ENCODE measurements around the gene NECAP2. TPM values are rescaled to one million over a fixed set of nuclear protein-coding genes. Genes with fewer than 3 reads are reported as not detected.
"Not testable (repeated sequence)": the region's sequence is repeated elsewhere in the genome, so short reads cannot be mapped to it uniquely, and the experiment has no call there.

Gene NECAP2
- total RNA-seq, 4 donors from 2014 or later, result 32.1 to 53.1 (median 38.6) TPM

DNA sequence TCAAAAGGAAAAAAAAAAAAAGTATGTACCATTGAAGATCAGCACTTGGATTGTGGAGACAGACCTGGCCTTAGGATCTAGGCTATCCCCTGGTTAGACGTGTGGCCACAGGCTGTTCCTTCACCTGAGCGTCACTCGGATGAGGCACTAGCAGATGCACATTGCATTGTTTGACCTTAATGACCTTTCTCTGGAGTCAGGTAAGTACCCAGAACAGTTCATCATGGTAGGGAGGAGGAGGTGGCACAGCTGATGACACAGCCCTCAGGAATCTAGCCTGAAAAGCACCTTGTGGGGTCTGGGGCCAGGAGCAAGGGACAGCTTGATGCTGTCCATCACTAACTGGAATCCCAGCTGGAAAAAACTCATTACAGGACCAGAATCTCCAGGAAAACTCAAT lies 21.2 kb downstream of the NECAP2 start:
- TF ChIP-seq POLR2A (IDR thresholded peaks at IDR 0.05), result no peak
- TF ChIP-seq, protein P1, sequence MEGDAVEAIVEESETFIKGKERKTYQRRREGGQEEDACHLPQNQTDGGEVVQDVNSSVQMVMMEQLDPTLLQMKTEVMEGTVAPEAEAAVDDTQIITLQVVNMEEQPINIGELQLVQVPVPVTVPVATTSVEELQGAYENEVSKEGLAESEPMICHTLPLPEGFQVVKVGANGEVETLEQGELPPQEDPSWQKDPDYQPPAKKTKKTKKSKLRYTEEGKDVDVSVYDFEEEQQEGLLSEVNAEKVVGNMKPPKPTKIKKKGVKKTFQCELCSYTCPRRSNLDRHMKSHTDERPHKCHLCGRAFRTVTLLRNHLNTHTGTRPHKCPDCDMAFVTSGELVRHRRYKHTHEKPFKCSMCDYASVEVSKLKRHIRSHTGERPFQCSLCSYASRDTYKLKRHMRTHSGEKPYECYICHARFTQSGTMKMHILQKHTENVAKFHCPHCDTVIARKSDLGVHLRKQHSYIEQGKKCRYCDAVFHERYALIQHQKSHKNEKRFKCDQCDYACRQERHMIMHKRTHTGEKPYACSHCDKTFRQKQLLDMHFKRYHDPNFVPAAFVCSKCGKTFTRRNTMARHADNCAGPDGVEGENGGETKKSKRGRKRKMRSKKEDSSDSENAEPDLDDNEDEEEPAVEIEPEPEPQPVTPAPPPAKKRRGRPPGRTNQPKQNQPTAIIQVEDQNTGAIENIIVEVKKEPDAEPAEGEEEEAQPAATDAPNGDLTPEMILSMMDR (IDR thresholded peaks at IDR 0.05), result no peak
- H3K9me3 ChIP-seq, result no peaks in the 10 kb centered on the region
- no peak overlapping the region for H3K4me3 ChIP-seq
- H3K27ac ChIP-seq, result no peak overlapping the region
- H3K27me3 ChIP-seq, result no peaks in the 10 kb centered on the region
- H3K36me3 ChIP-seq, result peaks cover 0 to 52% (median 0%) of the 10 kb centered on the region in 3 donors
- no peaks in the 10 kb centered on the region for H3K4me1 ChIP-seq
- no peak for DNase-seq

DNA sequence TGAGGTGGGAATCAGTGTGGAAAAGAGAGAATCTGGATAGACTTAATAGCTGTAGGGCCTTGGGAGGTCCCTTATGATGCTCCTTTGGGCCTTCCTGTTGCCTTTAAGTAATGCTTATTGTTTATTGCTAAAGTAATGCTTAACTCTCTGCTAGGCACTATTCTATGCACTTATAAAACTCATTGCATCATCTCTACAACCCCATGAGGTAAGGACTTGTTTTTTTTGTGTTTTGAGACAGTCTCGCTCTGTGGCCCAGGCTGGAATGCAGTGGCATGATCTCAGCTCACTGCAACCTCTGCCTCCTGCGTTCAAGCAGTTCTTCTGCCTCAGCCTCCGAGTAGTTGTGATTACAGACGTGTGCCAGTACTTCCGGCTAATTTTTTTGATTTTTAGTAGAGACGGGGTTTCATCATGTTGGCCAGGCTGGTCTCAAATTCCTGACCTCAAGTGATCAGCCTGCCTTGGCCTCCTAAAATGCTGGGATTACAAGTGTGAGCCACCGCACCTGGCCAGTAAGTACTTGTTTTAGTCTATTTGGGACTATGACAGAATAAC lies 22.3 kb downstream of the NECAP2 start:
- no peak for TF ChIP-seq POLR2A (IDR thresholded peaks at IDR 0.05)
- TF ChIP-seq, protein P1 (IDR thresholded peaks at IDR 0.05), result no peak
- Histone ChIP-seq H3K36me3 (peaks cover 0 to 40% (median 0%) of the 10 kb centered on the region in 3 donors), H3K4me1 (no peaks in the 10 kb centered on the region)

DNA sequence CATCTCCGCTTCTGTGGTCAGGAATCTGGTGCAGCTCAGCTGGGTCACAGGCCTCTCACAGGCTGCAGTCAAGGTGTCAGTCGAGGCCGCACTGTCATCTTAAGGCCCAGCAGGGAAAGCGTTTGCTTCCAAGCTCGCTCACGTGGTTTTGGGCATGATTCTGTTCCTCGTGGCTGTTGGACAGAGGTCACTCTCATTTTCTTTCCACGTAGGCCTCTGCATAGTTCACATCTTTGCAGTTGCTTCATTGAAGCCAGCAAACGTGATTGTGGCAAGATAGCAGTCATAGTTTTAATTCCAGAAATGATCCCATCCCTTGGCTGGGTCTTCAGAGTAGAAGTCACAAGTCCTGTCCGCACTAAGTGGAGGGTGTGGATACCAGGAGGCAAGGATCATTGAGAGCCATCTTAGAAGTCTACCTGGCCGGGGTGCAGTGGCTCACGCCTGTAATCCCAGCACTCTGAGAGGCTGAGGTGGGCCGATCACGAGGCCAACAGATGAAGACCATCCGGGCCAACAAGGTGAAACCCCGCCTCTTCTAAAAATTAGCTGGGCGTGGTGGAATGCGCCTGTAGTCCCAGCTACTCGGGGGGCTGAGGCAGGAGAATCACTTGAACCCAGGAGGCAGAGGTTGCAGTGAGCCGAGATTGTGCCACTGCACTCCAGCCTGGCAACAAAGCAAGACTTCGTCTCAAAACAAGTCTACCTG lies 24.5 kb downstream of the NECAP2 start:
- Histone ChIP-seq H3K9me3 (no peaks in the 10 kb centered on the region), H3K4me3 (no peak overlapping the region), H3K27ac (no peak overlapping the region), H3K4me1 (no peaks in the 10 kb centered on the region), H3K27me3 (no peaks in the 10 kb centered on the region), H3K36me3 (peaks cover 0 to 19% (median 0%) of the 10 kb centered on the region in 3 donors)
- TF ChIP-seq, protein P1 (IDR thresholded peaks at IDR 0.05), result no peak
- no peak for TF ChIP-seq POLR2A (IDR thresholded peaks at IDR 0.05)
- DNase-seq, result no peak

More for the DNA sequence above, 22.3 kb downstream of the NECAP2 start:
- Histone ChIP-seq H3K27me3 (no peaks in the 10 kb centered on the region), H3K9me3 (no peaks in the 10 kb centered on the region), H3K27ac (no peak overlapping the region), H3K4me3 (no peak overlapping the region)
- DNase-seq, result no peak

DNA sequence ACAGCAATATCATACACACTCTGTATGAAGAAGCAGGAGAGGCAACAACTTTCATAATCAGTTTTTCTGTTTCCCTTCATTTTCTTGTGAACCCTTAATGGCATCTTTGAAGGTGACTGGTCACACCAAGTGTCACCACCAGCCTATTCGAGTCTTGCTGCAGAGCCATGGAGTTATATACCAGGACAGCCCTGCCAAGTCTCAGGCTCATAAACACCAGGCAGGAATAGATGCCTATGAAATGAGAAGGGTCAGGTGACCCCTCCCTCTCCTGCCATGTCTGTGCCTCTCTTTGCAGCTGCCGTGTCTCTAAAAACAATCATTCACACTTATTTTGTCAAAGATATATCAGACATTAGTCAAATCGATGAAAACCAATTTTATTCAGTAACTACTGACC lies 28.0 kb downstream of the NECAP2 start:
- Histone ChIP-seq H3K36me3 (peaks cover 0 to 5% (median 0%) of the 10 kb centered on the region in 3 donors), H3K4me1 (no peaks in the 10 kb centered on the region), H3K27me3 (no peaks in the 10 kb centered on the region), H3K27ac (no peak overlapping the region), H3K9me3 (no peaks in the 10 kb centered on the region), H3K4me3 (no peak overlapping the region)
- TF ChIP-seq, protein P1 (IDR thresholded peaks at IDR 0.05), result no peak
- TF ChIP-seq POLR2A (IDR thresholded peaks at IDR 0.05), result no peak
- no peak for DNase-seq

DNA sequence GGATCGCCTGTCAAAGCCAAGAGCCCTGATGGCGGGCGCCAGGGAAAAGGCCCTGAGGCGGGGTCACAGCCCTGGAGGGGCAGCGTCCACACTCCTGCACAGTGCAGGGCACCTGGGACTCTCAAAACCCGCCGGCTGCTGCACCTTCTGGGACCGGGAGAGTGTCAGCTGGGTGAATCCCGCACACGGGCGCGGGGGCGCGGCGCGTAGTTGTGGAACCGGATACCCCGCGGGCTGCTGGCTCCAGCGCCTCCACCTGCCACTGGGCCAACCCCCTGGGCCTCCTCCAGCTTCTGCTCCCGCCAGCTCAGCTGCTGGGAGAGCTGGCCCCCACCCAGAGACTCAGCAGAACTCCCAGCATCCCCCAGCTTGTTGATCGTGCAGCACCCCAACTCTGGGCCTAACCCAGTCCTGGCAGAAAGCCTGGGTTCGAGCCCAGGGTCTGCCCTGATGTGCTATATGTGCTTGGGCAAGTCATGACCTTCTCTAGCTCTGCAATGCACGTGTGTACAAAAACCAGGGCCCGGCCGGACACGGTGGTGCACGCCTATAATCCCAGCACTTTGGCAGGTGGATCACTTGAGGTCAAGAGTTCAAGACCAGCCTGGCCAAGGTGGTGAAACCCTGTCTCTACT lies 33.8 kb downstream of the NECAP2 start:
- H3K9me3 ChIP-seq, result no peaks in the 10 kb centered on the region
- no peak for TF ChIP-seq POLR2A (IDR thresholded peaks at IDR 0.05)
- TF ChIP-seq, protein P1 (IDR thresholded peaks at IDR 0.05), result no peak
- no peak for DNase-seq
- no peak overlapping the region for H3K4me3 ChIP-seq
- no peaks in the 10 kb centered on the region for H3K4me1 ChIP-seq
- no peak overlapping the region for H3K27ac ChIP-seq
- no peaks in the 10 kb centered on the region for H3K27me3 ChIP-seq
- H3K36me3 ChIP-seq, result peaks cover 0 to 48% (median 0%) of the 10 kb centered on the region in 3 donors

DNA sequence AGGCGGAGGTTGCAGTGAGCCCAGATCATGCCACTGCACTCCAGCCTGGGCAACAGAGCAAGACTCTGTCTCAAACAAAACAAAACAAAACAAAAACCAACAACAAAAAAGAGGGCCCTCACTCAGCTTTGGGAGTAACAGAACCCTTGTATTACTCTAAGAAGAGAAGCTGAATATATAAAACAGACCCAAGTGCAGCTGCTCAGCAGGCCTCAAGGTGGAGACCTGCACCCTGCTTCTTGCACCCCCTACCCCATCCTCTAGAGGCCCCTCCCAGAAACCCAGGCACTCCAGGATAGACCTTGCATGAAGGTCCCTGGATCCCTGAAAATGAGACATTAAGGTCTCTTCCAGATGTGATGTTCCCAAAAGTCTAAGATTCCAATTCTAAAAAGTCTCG lies 34.4 kb downstream of the NECAP2 start:
- not testable (repeated sequence) for H3K4me3 ChIP-seq, H3K27ac ChIP-seq, H3K9me3 ChIP-seq, H3K27me3 ChIP-seq, H3K4me1 ChIP-seq, DNase-seq
- peaks cover 0 to 48% (median 0%) of the 10 kb centered on the region in 3 donors for H3K36me3 ChIP-seq

DNA sequence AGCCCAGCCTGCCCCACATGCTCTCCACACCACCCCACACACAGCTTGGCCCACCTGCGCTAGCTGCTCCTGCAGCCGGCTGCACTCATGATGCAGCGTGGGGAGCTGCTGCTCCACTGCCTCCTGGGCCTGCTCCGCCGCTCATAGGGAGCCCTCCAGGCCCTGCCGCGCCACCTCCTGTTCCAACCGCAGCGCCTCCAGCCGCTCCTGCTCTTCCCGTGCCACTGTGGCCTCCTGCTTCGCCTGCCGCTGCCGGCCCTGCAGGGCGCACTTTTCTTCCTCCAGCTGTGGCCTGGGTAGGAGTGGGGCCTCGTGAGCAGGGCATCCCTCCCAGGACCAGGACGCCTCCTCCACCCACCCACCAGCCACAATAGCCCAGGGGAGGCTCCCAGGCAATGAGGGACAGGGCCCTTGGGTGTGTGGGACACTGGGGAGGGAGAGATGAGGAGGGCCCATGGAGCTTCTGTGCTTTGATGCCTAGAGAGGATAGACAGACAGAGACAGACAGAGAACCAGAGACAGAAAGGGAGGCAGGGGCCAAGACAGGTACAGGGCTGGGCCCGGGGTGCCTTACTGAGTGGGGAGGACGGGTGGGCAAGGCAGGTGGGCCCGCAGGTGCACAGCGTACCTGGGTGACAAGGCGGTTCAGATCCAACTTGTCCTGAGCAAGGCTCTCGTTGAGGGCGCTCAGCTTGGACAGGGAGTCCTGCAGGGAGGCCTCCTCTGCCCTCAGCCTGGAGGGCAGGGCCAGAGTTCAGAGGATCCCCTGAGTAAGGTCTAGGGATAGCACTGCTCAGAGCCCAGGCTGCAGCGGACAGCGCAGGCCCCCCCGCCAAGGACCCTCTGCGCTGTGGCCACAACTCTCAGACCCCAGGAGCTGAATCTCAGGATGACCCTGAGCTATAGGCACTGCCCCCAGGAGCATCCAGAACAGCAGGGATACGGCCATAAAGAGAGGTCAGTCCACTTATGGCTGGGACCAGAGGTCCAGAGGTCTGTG lies 35.5 kb downstream of the NECAP2 start:
- H3K9me3 ChIP-seq, DNase-seq, H3K4me3 ChIP-seq, H3K4me1 ChIP-seq, H3K27me3 ChIP-seq, H3K27ac ChIP-seq: not testable (repeated sequence)
- peaks cover 0 to 56% (median 0%) of the 10 kb centered on the region in 3 donors for H3K36me3 ChIP-seq
